SK-N-MC (cell line): ENCODE data around the gene BLM.

Source experiments
- EZH2 ChIP-seq: fragments of 200-600 bp; sonication (generic); IDR thresholded peaks from one replicate; pipeline ENCODE4 v1.6.1; 2017; ENCODE audit warnings: antibody characterized with exemption
- POLR2AphosphoS5 ChIP-seq: IDR thresholded peaks from 2 replicates; pipeline ENCODE4 v1.6.1; 2012; ENCODE audit warnings: mild to moderate bottlenecking, low read depth, low read length, borderline replicate concordance

- TF ChIP-seq POLR2AphosphoS5 (no peak), EZH2 (no peak)
Measured at GRCh38 chr15:90829126-90829525, 112.0 kb downstream of the BLM start.
